Esophagus squamous epithelium (tissue), 4 donors: ENCODE measurements around the gene CHIT1.

Experiments
- CTCF ChIP-seq, 6 experiments: fragments of 450-650 bp in 4 of 6; fragments of 200-600 bp in 2 of 6; sonication (generic) in 2 of 6; IDR thresholded peaks; one replicate each; pipeline ENCODE4 v1.5.1; 2016 to 2019; ENCODE audit warnings: antibody characterized with exemption in 6 of 6, mild to moderate bottlenecking in 4 of 6, moderate library complexity in 4 of 6
- POLR2A ChIP-seq, 4 donors: fragments of 450-650 bp; IDR thresholded peaks; one replicate each; pipeline ENCODE4 v1.6.1; 2017; ENCODE audit warnings: antibody characterized with exemption in 4 of 4, mild to moderate bottlenecking in 4 of 4, moderate library complexity in 3 of 4

DNA sequence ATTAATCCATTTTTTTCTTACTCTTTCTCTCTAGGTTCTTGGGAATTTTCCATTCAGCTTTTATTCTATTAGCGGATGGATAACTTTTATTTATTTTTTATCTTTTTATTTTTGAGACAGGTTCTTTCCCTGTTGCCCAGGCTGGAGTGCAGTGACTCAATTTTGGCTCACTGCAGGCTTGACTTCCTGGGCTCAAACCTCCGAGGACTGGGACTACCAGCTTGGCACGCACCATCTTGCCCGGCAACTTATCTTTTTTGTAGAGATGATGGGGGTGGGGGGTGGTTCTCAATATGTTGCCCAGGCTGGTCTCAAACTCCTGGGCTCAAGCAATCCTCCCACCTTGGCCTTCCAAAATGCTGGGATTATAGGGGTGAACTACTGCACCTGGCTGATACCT is 36.1 kb upstream of the CHIT1 start:
- TF ChIP-seq CTCF (IDR thresholded peaks at IDR 0.05), result no peak
- no peak for TF ChIP-seq POLR2A (IDR thresholded peaks at IDR 0.05)
